Dedifferentiated amniotic fluid mesenchymal stem cell (primary cell): ENCODE measurements around the gene POU2AF3.
"Not testable (repeated sequence)": the region's sequence is repeated elsewhere in the genome, so short reads cannot be mapped to it uniquely, and the experiment has no call there.

ENCODE experiments used
- DNase-seq: peaks from one replicate; pipeline ENCODE4 v3.0.0-alpha.2; 2016; ENCODE audit errors: extremely low spot score

POU2AF3 gene

GRCh38 chr11:111298413-111299100 lies at the start of gene POU2AF3:
TSS of gene POU2AF3 (plus strand) at chr11:111298546. CDS start at chr11:111298582, 36 bp downstream.
- DNase-seq, result no peak

- DNase-seq, result no peak
Observed at GRCh38 chr11:111250936-111251335, 47.4 kb upstream of the POU2AF3 start.

- no peak for DNase-seq
Observed at GRCh38 chr11:111253131-111253530, 45.2 kb upstream of the POU2AF3 start.

GRCh38 chr11:111253630-111254029 lies 44.7 kb upstream of the POU2AF3 start:
- DNase-seq, result no peak

GRCh38 chr11:111258046-111258445 lies 40.3 kb upstream of the POU2AF3 start:
- no peak for DNase-seq

- DNase-seq, result no peak
Observed at GRCh38 chr11:111259896-111260295, 38.5 kb upstream of the POU2AF3 start.

GRCh38 chr11:111260811-111261210 lies 37.5 kb upstream of the POU2AF3 start:
- no peak for DNase-seq

- no peak for DNase-seq
Observed at GRCh38 chr11:111264646-111265045, 33.7 kb upstream of the POU2AF3 start.

- DNase-seq, result no peak
Observed at GRCh38 chr11:111265421-111265820, 32.9 kb upstream of the POU2AF3 start.

- DNase-seq, result not testable (repeated sequence)
Observed at GRCh38 chr11:111268303-111268702, 30.0 kb upstream of the POU2AF3 start.

- peak; percentile 56 for DNase-seq
Observed at GRCh38 chr11:111269146-111269868, 29.0 kb upstream of the POU2AF3 start.

GRCh38 chr11:111272420-111272819 lies 25.9 kb upstream of the POU2AF3 start:
- DNase-seq, result no peak

- DNase-seq, result no peak
Observed at GRCh38 chr11:111282562-111283075, 15.7 kb upstream of the POU2AF3 start.

- no peak for DNase-seq
Observed at GRCh38 chr11:111283945-111284481, 14.3 kb upstream of the POU2AF3 start.

GRCh38 chr11:111285189-111286091 lies 12.9 kb upstream of the POU2AF3 start:
- DNase-seq, result peak; percentile 16

- DNase-seq, result no peak
Observed at GRCh38 chr11:111291764-111292163, 6.6 kb upstream of the POU2AF3 start.

- not testable (repeated sequence) for DNase-seq
Observed at GRCh38 chr11:111292408-111292807, 5.9 kb upstream of the POU2AF3 start.

GRCh38 chr11:111296196-111296595 lies 2.1 kb upstream of the POU2AF3 start:
- no peak for DNase-seq

GRCh38 chr11:111297696-111298095 lies 650 bp upstream of the POU2AF3 start:
- no peak for DNase-seq

- DNase-seq, result no peak
Observed at GRCh38 chr11:111299101-111300026, 1.0 kb downstream of the POU2AF3 start.

- DNase-seq, result no peak
Observed at GRCh38 chr11:111300569-111300968, 2.2 kb downstream of the POU2AF3 start.
